AG04450 (cell line): ENCODE results near the gene ATP11A. TPM values are rescaled to one million over a fixed set of nuclear protein-coding genes. Genes with fewer than 3 reads are reported as not detected.

ENCODE experiments used
- CTCF ChIA-PET: fragments of 300-600, 350-600 bp; formaldehyde crosslinking; extraction: SDS; loops from one replicate; lab custom pipeline; 2022; ENCODE audit warnings: antibody characterized with exemption, inconsistent platforms; lab: Charles Lee
- POLR2A ChIA-PET: fragments of 350-600 bp; formaldehyde crosslinking; extraction: SDS; loops from one replicate; lab custom pipeline; 2021; ENCODE audit warnings: antibody characterized with exemption, inconsistent platforms; lab: Yijun Ruan, JAX
- DNase-seq: peaks from one replicate; pipeline ENCODE4 v3.0.0-alpha.2; 2011; ENCODE audit warnings: low read depth, low spot score
- H3K27ac ChIP-seq: one replicate; pipeline ENCODE4 v1.5.1; 2012; ENCODE audit warnings: low read depth, low read length, control low read depth
- H3K27me3 ChIP-seq: one replicate; pipeline ENCODE4 v1.6.0; 2012; ENCODE audit warnings: low read length; ENCODE audit not compliant: control insufficient read depth, insufficient read depth
- H3K4me3 ChIP-seq: 2 replicates; pipeline ENCODE4 v1.5.1; 2011; ENCODE audit warnings: mild to moderate bottlenecking, low read depth, low read length, control low read depth
- H3K9me3 ChIP-seq: 2 replicates; pipeline ENCODE4 v1.5.1; 2012; ENCODE audit warnings: low read length; ENCODE audit not compliant: control insufficient read depth, insufficient read depth
- polyA plus RNA-seq: library from polyadenylated mRNA; depleted of rRNA; stranded (reverse); fragments of >200 nt; gene quantifications from 2 replicates; pipeline ENCODE4 v1.2.3, GENCODE V29; 2011
- TF ChIP-seq, protein P1 (sequence below): IDR thresholded peaks from 2 replicates; pipeline ENCODE4 v1.5.1; 2011; ENCODE audit warnings: low read depth, low read length, control low read depth, inconsistent platforms

ATP11A gene
- polyA plus RNA-seq, 1 experiment, result 5.8 TPM

- no peak for DNase-seq
- no peaks in the 10 kb centered on the region for H3K27me3 ChIP-seq
- TF ChIP-seq, protein P1, sequence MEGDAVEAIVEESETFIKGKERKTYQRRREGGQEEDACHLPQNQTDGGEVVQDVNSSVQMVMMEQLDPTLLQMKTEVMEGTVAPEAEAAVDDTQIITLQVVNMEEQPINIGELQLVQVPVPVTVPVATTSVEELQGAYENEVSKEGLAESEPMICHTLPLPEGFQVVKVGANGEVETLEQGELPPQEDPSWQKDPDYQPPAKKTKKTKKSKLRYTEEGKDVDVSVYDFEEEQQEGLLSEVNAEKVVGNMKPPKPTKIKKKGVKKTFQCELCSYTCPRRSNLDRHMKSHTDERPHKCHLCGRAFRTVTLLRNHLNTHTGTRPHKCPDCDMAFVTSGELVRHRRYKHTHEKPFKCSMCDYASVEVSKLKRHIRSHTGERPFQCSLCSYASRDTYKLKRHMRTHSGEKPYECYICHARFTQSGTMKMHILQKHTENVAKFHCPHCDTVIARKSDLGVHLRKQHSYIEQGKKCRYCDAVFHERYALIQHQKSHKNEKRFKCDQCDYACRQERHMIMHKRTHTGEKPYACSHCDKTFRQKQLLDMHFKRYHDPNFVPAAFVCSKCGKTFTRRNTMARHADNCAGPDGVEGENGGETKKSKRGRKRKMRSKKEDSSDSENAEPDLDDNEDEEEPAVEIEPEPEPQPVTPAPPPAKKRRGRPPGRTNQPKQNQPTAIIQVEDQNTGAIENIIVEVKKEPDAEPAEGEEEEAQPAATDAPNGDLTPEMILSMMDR, result no peak
- no peak overlapping the region for H3K27ac ChIP-seq
- H3K4me3 ChIP-seq, result no peak overlapping the region
- ChIA-PET CTCF (no interaction called here), POLR2A (no interaction called here)
- peaks cover 7% of the 10 kb centered on the region; the same call in 1 of the 2 replicates for H3K9me3 ChIP-seq
Observed at GRCh38 chr13:112828756-112829155, 138.9 kb downstream of the ATP11A start.

GRCh38 chr13:112831196-112831595 is 141.4 kb downstream of the ATP11A start:
- CTCF ChIA-PET, result no interaction called here
- H3K27me3 ChIP-seq, result no peaks in the 10 kb centered on the region
- no peak overlapping the region for H3K27ac ChIP-seq
- DNase-seq, result no peak
- POLR2A ChIA-PET, result no interaction called here
- H3K9me3 ChIP-seq, result peaks cover 7% of the 10 kb centered on the region; the same call in 1 of the 2 replicates
- no peak overlapping the region for H3K4me3 ChIP-seq
- TF ChIP-seq, protein P1, result no peak

DNA sequence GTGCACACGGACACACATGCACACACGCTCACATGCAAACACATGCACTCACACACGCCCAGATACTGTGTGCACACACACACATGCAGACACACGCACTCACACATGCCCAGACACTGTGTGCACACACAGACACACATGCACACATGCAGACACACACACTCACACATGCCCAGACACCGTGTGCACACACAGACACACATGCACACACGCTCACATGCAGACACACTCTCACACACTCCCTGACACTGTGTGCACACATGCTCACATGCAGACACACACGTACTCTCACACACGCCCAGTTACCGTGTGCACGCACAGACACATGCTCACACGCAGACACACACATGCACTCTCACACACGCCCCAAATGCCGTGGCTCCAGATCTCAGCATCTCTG is 142.0 kb downstream of the ATP11A start:
- Histone ChIP-seq H3K27me3 (no peaks in the 10 kb centered on the region), H3K27ac (no peak overlapping the region), H3K4me3 (no peak overlapping the region), H3K9me3 (peaks cover 7% of the 10 kb centered on the region; the same call in 1 of the 2 replicates)
- ChIA-PET POLR2A (no interaction called here), CTCF (no interaction called here)
- no peak for DNase-seq
- TF ChIP-seq, protein P1, result no peak

DNA sequence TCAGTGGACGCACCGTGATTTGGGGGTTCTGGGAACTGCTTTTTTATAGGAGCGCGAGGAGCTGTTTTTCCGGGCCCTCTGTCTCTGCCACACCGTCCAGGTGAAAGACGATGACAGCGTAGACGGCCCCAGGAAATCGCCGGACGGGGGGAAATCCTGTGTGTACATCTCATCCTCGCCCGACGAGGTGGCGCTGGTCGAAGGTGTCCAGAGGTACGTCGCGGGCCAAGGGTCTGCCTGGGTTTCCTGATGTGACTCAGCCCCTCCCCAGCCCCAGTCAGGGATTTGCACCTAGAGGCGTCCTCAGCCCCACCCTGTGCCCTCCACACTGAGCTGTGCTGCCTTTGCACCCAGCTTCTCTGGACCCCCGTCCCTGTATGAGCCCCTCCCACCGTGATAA is 143.0 kb downstream of the ATP11A start:
- ChIA-PET CTCF (no interaction called here), POLR2A (no interaction called here)
- H3K9me3 ChIP-seq, result peaks cover 7% of the 10 kb centered on the region; the same call in 1 of the 2 replicates
- no peak overlapping the region for H3K27ac ChIP-seq
- no peak for DNase-seq
- H3K27me3 ChIP-seq, result no peaks in the 10 kb centered on the region
- TF ChIP-seq, protein P1, result no peak
- no peak overlapping the region for H3K4me3 ChIP-seq

GRCh38 chr13:112833551-112834257 is 143.9 kb downstream of the ATP11A start:
- peaks cover 7% of the 10 kb centered on the region; the same call in 1 of the 2 replicates for H3K9me3 ChIP-seq
- CTCF ChIA-PET, result no interaction called here
- POLR2A ChIA-PET, result no interaction called here
- DNase-seq, result no peak
- no peak overlapping the region for H3K4me3 ChIP-seq
- TF ChIP-seq, protein P1, result no peak
- H3K27ac ChIP-seq, result no peak overlapping the region
- H3K27me3 ChIP-seq, result no peaks in the 10 kb centered on the region
